Measurements from ENCODE around the gene GAGE1. TPM values are rescaled to one million over a fixed set of nuclear protein-coding genes. Genes with fewer than 3 reads are reported as not detected.
"Not testable (repeated sequence)": the region's sequence is repeated elsewhere in the genome, so short reads cannot be mapped to it uniquely, and the experiment has no call there.

GAGE1 gene
- total RNA-seq, result not detected in 2 replicates

- H3K4me3 ChIP-seq (ENCODE audit: low read depth, low read length); DNase-seq (ENCODE audit: low read depth): not testable (repeated sequence)
Observed at GRCh38 chrX:49598720-49599119, at the start of gene GAGE1. Gene GAGE1, plus strand, starts transcription at chrX:49599020. Its CDS starts 1,155 bp downstream, at chrX:49600175.

DNA sequence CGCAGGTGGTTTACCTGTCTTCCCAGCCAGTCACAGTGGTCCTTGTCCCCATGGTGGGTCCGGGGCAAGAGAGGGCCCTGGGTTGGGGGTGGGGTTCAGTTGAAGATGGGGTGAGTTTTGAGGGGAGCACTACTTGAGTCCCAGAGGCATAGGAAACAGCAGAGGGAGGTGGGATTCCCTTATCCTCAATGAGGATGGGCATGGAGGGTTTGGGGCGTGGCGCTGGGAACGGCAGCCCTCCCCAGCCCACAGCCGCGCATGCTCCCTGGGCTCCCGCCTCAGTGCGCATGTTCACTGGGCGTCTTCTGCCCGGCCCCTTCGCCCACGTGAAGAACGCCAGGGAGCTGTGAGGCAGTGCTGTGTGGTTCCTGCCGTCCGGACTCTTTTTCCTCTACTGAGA is 47.8 kb upstream of the GAGE1 start, which contains the start of gene GAGE12E:
Gene GAGE12E, plus strand, starts transcription at position 301 of the 400 bp plus-strand sequence. CDS start 1,155 bp downstream, outside the sequence.
- not testable (repeated sequence) for DNase-seq (ENCODE audit: low read depth); H3K4me3 ChIP-seq (ENCODE audit: low read depth, low read length)

GRCh38 chrX:49560542-49560941 is 38.3 kb upstream of the GAGE1 start, which contains the start of gene GAGE12F:
Gene GAGE12F, plus strand, starts transcription at chrX:49560842. Its CDS starts 1,155 bp downstream, at chrX:49561997.
- DNase-seq (ENCODE audit: low read depth); H3K4me3 ChIP-seq (ENCODE audit: low read depth, low read length): not testable (repeated sequence)

DNA sequence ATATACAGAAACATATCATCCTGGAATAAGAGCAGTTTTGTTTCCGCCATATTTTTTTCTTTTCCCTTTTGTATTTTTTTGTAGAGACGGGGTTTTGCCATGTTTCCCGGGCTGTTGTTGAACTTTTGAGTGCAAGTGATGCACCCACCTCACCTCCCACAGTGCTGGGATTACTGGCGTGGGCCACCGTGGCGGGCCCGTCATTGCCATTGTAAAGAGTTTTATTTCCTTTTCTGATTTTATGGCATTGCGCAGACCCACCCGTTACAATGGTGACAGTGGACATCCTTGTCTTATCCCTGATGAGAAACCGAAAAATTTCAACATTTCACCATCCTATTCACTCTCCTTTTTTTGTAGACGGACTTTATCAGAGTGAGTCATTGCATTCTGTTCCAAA is 30.1 kb upstream of the GAGE1 start:
- H3K4me3 ChIP-seq (ENCODE audit: low read depth, low read length); DNase-seq (ENCODE audit: low read depth): not testable (repeated sequence)

GRCh38 chrX:49569152-49569551 is 29.7 kb upstream of the GAGE1 start:
- DNase-seq (ENCODE audit: low read depth); H3K4me3 ChIP-seq (ENCODE audit: low read depth, low read length): not testable (repeated sequence)

GRCh38 chrX:49570100-49570499 is 28.7 kb upstream of the GAGE1 start, which contains the start of gene GAGE12G:
Gene GAGE12G, plus strand, starts transcription at chrX:49570400. Its CDS starts 1,155 bp downstream, at chrX:49571555.
- H3K4me3 ChIP-seq (ENCODE audit: low read depth, low read length); DNase-seq (ENCODE audit: low read depth): not testable (repeated sequence)

GRCh38 chrX:49579649-49580048 is 19.2 kb upstream of the GAGE1 start, which contains the start of gene GAGE12H:
Gene GAGE12H, plus strand, starts transcription at chrX:49579949. Its CDS starts 1,155 bp downstream, at chrX:49581104.
- H3K4me3 ChIP-seq (ENCODE audit: low read depth, low read length); DNase-seq (ENCODE audit: low read depth): not testable (repeated sequence)

- not testable (repeated sequence) for H3K4me3 ChIP-seq (ENCODE audit: low read depth, low read length); DNase-seq (ENCODE audit: low read depth)
Observed at GRCh38 chrX:49589196-49589595, 9.6 kb upstream of the GAGE1 start, which contains the start of gene GAGE2A. Gene GAGE2A, plus strand, starts transcription at chrX:49589496. Its CDS starts 1,155 bp downstream, at chrX:49590651.

- DNase-seq (ENCODE audit: low read depth); H3K4me3 ChIP-seq (ENCODE audit: low read depth, low read length): not testable (repeated sequence)
Observed at GRCh38 chrX:49589769-49590478, 8.9 kb upstream of the GAGE1 start.

GRCh38 chrX:49590488-49590887 is 8.3 kb upstream of the GAGE1 start:
- not testable (repeated sequence) for DNase-seq (ENCODE audit: low read depth)

DNA sequence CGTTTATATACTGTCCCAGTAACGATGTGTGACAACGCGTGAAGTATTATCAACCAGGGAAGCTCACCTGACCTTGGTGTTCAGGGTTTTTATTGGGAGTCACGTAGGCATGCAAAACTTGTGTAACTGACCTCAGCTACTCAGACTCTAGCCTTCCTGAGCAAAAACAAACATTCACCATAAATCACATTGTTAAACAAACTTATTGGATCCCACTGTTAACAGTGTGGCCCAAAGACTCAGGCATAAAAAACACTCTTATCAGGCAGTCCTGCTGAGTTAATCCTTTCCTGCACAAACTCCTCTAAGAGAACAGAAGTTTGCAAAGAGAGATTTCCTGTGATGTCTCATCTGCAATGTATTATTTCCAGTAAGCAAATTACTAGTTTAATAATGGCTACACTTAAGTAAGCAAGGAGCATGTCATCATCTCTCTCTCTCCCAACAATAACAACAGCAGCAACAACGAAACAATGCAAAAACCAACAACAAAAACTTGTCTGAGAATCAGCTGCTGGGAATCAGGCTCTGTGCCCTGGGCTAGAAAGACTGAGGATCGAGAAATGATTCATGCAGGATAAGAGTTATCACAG is 12.0 kb downstream of the GAGE1 start:
- TF ChIP-seq, protein P1, sequence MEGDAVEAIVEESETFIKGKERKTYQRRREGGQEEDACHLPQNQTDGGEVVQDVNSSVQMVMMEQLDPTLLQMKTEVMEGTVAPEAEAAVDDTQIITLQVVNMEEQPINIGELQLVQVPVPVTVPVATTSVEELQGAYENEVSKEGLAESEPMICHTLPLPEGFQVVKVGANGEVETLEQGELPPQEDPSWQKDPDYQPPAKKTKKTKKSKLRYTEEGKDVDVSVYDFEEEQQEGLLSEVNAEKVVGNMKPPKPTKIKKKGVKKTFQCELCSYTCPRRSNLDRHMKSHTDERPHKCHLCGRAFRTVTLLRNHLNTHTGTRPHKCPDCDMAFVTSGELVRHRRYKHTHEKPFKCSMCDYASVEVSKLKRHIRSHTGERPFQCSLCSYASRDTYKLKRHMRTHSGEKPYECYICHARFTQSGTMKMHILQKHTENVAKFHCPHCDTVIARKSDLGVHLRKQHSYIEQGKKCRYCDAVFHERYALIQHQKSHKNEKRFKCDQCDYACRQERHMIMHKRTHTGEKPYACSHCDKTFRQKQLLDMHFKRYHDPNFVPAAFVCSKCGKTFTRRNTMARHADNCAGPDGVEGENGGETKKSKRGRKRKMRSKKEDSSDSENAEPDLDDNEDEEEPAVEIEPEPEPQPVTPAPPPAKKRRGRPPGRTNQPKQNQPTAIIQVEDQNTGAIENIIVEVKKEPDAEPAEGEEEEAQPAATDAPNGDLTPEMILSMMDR (IDR thresholded peaks at IDR 0.05; ENCODE audit: insufficient read depth, low read depth, low read length), result no peak
- DNase-seq (ENCODE audit: low read depth), result no peak

More at GRCh38 chrX:49590488-49590887, 8.3 kb upstream of the GAGE1 start:
- not testable (repeated sequence) for H3K4me3 ChIP-seq (ENCODE audit: low read depth, low read length)

DNA sequence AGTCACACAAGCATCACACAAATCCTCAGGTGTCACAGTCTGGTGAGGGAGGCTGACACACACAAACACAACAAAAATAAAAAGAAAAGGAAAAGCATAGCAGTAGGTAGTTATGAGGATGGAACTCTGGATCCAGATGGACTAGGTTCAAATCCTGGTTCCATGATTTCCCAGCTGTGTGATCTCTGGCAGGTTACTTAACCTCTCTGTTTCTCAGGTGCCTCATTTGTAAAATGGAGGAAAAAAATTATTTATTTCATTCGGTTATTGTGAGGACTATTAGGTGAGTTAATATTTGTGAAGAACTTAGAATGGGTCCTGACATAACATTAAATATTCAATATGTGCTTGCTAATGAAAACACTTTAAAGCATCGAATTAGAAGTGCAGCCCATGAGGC is 19.8 kb downstream of the GAGE1 start:
- no peak for DNase-seq (ENCODE audit: low read depth)
- H3K4me3 ChIP-seq (ENCODE audit: low read depth, low read length), result no peak overlapping the region
- TF ChIP-seq, protein P1 (IDR thresholded peaks at IDR 0.05; ENCODE audit: insufficient read depth, low read depth, low read length), result no peak

More for the DNA sequence above, 12.0 kb downstream of the GAGE1 start:
- no peak overlapping the region for H3K4me3 ChIP-seq (ENCODE audit: low read depth, low read length)
